ENCODE measurements around the gene GEMIN4. TPM values are rescaled to one million over a fixed set of nuclear protein-coding genes. Genes with fewer than 3 reads are reported as not detected.

Gene GEMIN4
- total RNA-seq, 1 experiment from 2014 or later = 48.4 TPM

GRCh38 chr17:708132-708531, 43.9 kb downstream of the GEMIN4 start (continued):
- TF ChIP-seq, protein P1, sequence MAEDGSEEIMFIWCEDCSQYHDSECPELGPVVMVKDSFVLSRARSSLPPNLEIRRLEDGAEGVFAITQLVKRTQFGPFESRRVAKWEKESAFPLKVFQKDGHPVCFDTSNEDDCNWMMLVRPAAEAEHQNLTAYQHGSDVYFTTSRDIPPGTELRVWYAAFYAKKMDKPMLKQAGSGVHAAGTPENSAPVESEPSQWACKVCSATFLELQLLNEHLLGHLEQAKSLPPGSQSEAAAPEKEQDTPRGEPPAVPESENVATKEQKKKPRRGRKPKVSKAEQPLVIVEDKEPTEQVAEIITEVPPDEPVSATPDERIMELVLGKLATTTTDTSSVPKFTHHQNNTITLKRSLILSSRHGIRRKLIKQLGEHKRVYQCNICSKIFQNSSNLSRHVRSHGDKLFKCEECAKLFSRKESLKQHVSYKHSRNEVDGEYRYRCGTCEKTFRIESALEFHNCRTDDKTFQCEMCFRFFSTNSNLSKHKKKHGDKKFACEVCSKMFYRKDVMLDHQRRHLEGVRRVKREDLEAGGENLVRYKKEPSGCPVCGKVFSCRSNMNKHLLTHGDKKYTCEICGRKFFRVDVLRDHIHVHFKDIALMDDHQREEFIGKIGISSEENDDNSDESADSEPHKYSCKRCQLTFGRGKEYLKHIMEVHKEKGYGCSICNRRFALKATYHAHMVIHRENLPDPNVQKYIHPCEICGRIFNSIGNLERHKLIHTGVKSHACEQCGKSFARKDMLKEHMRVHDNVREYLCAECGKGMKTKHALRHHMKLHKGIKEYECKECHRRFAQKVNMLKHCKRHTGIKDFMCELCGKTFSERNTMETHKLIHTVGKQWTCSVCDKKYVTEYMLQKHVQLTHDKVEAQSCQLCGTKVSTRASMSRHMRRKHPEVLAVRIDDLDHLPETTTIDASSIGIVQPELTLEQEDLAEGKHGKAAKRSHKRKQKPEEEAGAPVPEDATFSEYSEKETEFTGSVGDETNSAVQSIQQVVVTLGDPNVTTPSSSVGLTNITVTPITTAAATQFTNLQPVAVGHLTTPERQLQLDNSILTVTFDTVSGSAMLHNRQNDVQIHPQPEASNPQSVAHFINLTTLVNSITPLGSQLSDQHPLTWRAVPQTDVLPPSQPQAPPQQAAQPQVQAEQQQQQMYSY (CRISPR knock-in tag; IDR thresholded peaks at IDR 0.05) = no peak
- TF ChIP-seq SOX15 (CRISPR knock-in tag; IDR thresholded peaks at IDR 0.05) (no peak), NFYB (CRISPR knock-in tag; conservative IDR thresholded peaks at IDR 0.05; ENCODE audit: low read depth) (no peak)

DNA sequence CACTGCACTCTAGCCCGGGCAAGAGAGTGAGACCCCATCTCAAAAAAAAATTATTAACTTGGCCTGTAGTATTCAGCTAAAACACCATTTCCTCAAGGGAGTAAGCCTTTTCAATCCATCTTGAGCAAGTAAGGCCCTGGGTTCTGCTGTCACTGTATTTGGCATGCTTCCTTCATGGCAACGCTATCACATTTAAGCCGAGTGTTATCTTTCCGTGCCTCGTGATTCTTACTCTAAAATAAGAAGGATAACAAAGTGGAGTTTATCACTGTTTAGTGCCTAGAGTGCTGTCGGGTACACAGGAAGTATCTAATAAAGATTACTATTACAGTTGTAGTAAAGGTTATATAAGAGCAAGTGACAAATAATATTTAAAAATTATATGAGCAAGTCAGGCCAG, 46.2 kb downstream of the GEMIN4 start:
- Mint-ChIP-seq H3K9me3 (no peaks in the 10 kb centered on the region), H3K36me3 (peaks cover 17% of the 10 kb centered on the region), H3K4me1 (no peaks in the 10 kb centered on the region), H3K27me3 (ENCODE audit: low read depth) (no peaks in the 10 kb centered on the region), H3K4me3 (no peak overlapping the region), H3K27ac (no peak overlapping the region)
- no peak for TF ChIP-seq SMAD3 (CRISPR knock-in tag; IDR thresholded peaks at IDR 0.05; ENCODE audit: borderline replicate concordance)
- no peak for TF ChIP-seq NR1H2 (CRISPR knock-in tag; IDR thresholded peaks at IDR 0.05)
- no peak for TF ChIP-seq ZNF512 (CRISPR knock-in tag; IDR thresholded peaks at IDR 0.05; ENCODE audit: borderline replicate concordance)
- TF ChIP-seq ATF2 (CRISPR knock-in tag; IDR thresholded peaks at IDR 0.05; ENCODE audit: borderline replicate concordance, low read depth) = no peak
- TF ChIP-seq OVOL2 (CRISPR knock-in tag; IDR thresholded peaks at IDR 0.05; ENCODE audit: borderline replicate concordance) = no peak
- no peak for TF ChIP-seq MXD4 (CRISPR knock-in tag; IDR thresholded peaks at IDR 0.05; ENCODE audit: borderline replicate concordance)
- no peak for TF ChIP-seq ZNF317 (CRISPR knock-in tag; IDR thresholded peaks at IDR 0.05; ENCODE audit: borderline replicate concordance, low read depth)
- no peak for TF ChIP-seq FOXJ3 (CRISPR knock-in tag; IDR thresholded peaks at IDR 0.05; ENCODE audit: borderline replicate concordance)
- TF ChIP-seq, protein P2, sequence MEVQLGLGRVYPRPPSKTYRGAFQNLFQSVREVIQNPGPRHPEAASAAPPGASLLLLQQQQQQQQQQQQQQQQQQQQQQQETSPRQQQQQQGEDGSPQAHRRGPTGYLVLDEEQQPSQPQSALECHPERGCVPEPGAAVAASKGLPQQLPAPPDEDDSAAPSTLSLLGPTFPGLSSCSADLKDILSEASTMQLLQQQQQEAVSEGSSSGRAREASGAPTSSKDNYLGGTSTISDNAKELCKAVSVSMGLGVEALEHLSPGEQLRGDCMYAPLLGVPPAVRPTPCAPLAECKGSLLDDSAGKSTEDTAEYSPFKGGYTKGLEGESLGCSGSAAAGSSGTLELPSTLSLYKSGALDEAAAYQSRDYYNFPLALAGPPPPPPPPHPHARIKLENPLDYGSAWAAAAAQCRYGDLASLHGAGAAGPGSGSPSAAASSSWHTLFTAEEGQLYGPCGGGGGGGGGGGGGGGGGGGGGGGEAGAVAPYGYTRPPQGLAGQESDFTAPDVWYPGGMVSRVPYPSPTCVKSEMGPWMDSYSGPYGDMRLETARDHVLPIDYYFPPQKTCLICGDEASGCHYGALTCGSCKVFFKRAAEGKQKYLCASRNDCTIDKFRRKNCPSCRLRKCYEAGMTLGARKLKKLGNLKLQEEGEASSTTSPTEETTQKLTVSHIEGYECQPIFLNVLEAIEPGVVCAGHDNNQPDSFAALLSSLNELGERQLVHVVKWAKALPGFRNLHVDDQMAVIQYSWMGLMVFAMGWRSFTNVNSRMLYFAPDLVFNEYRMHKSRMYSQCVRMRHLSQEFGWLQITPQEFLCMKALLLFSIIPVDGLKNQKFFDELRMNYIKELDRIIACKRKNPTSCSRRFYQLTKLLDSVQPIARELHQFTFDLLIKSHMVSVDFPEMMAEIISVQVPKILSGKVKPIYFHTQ (CRISPR knock-in tag; IDR thresholded peaks at IDR 0.05) = no peak
- TF ChIP-seq MYBL2 (CRISPR knock-in tag; IDR thresholded peaks at IDR 0.05) = no peak
- no peak for TF ChIP-seq TEAD4 (CRISPR knock-in tag; IDR thresholded peaks at IDR 0.05)
- no peak for TF ChIP-seq GRHL2 (CRISPR knock-in tag; IDR thresholded peaks at IDR 0.05; ENCODE audit: insufficient replicate concordance, severe bottlenecking)
- no peak for TF ChIP-seq HMGA2 (CRISPR knock-in tag; IDR thresholded peaks at IDR 0.05)
- TF ChIP-seq EMX1 (CRISPR knock-in tag; IDR thresholded peaks at IDR 0.05) = no peak
- no peak for TF ChIP-seq E2F4 (CRISPR knock-in tag; IDR thresholded peaks at IDR 0.05; ENCODE audit: borderline replicate concordance, low read depth)
- TF ChIP-seq ETV6 (CRISPR knock-in tag; IDR thresholded peaks at IDR 0.05) = no peak
- TF ChIP-seq ZNF232 (CRISPR knock-in tag; IDR thresholded peaks at IDR 0.05) = no peak
- ChIA-PET POLR2A (no interaction called here), CTCF (interaction anchor here (3.8 kb wide), 1 partner anchor 294 kb away, joined by 17 read pairs; no protein-coding TSS in a partner anchor)
- ATAC-seq (no peak), DNase-seq (ENCODE audit: low spot score) (no peak)

All from WTC11 (cell line).